Spleen (tissue), 11 donors: ENCODE measurements around the gene GLIS1. TPM values are rescaled to one million over a fixed set of nuclear protein-coding genes. Genes with fewer than 3 reads are reported as not detected.

ENCODE experiments used
- DNase-seq: peaks from one replicate; pipeline ENCODE4 v3.0.0-alpha.2; 2020
- H3K27ac ChIP-seq, 8 donors: fragments of 200-600 bp; sonication (generic) in 7 of 8; 1 replicate in 4 of 8; 2 replicates in 4 of 8; pipeline versions ENCODE4 v1.5.0 to v1.8.0; 2016 to 2021; ENCODE audit warnings: inconsistent platforms in 4 of 8, mild to moderate bottlenecking in 4 of 8, moderate library complexity in 1 of 8
- H3K27me3 ChIP-seq, 7 donors: fragments of 200-600 bp; sonication (generic) in 6 of 7; replicated peaks in 1 of 7; 1 replicate in 4 of 7; 2 replicates in 3 of 7; pipeline versions ENCODE4 v1.5.0 to v1.8.0; 2016 to 2021; ENCODE audit warnings: inconsistent platforms in 3 of 7, mild to moderate bottlenecking in 1 of 7
- H3K36me3 ChIP-seq, 6 donors: fragments of 200-600 bp; sonication (generic) in 5 of 6; 1 replicate in 4 of 6; 2 replicates in 2 of 6; pipeline versions ENCODE4 v1.5.0 to v1.8.0; 2016 to 2021; ENCODE audit warnings: inconsistent platforms in 2 of 6
- H3K4me1 ChIP-seq, 6 donors: fragments of 200-600 bp; sonication (generic) in 5 of 6; 1 replicate in 3 of 6; 2 replicates in 3 of 6; pipeline versions ENCODE4 v1.5.0 to v1.8.0; 2016 to 2021; ENCODE audit warnings: inconsistent platforms in 3 of 6
- H3K4me3 ChIP-seq, 8 donors: fragments of 200-600 bp; sonication (generic) in 7 of 8; 1 replicate in 4 of 8; 2 replicates in 4 of 8; pipeline versions ENCODE4 v1.5.0 to v1.8.0; 2016 to 2021; ENCODE audit warnings: inconsistent platforms in 4 of 8, mild to moderate bottlenecking in 4 of 8, moderate library complexity in 2 of 8
- H3K9me3 ChIP-seq, 8 donors: fragments of 200-600 bp; sonication (generic) in 7 of 8; 1 replicate in 4 of 8; 2 replicates in 4 of 8; pipeline versions ENCODE4 v1.5.0 to v1.8.0; 2016 to 2021; ENCODE audit warnings: inconsistent platforms in 4 of 8
- POLR2A ChIP-seq, 3 donors: fragments of 450-650 bp; IDR thresholded peaks; one replicate each; pipeline ENCODE4 v1.5.1; 2017; ENCODE audit warnings: antibody characterized with exemption in 3 of 3, mild to moderate bottlenecking in 1 of 3
- POLR2AphosphoS5 ChIP-seq, 3 donors: sonication (generic); formaldehyde crosslinking; IDR thresholded peaks; one replicate each; pipeline ENCODE4 v1.5.1; 2017; ENCODE audit warnings: antibody characterized with exemption in 3 of 3
- WGBS, 5 donors: extraction: QIAGEN DNeasy Blood & Tissue Kit in 3 of 5; methylation state at CpG; one replicate each; pipeline versions ENCODE4 v1.1.5 to v1.1.7; 2013 to 2018; 5-methylcytosine and 5-hydroxymethylcytosine counted together
- intact Hi-C: fragments of 100-400 bp; cut with DNase I; formaldehyde crosslinking; loops from one replicate; pipeline ENCODE4 v1.15.0; 2023; ENCODE audit warnings: low total_unique reads
- polyA plus RNA-seq, 3 donors: library from polyadenylated mRNA; stranded (reverse); fragments of 200-250 nt; gene quantifications; one replicate each; pipeline ENCODE4 v1.2.1, GENCODE V29; 2013
- total RNA-seq, 7 donors: library from RNA; depleted of rRNA in 3 of 7; stranded (reverse); fragments of >200 nt in 3 of 7; fragmentation: NEBNext Ultra II Directional in 4 of 7; extraction: Animal tissue kit (Norgen Biotek cat#: 25700) in 4 of 7; gene quantifications; one replicate each; pipeline versions ENCODE4 v1.1.0 to v1.2.1, GENCODE V29; 2016 to 2021
- TF ChIP-seq, protein P1 (sequence below), 11 experiments: fragments of 200-600 bp in 7 of 11; fragments of 450-650 bp in 4 of 11; sonication (generic) in 4 of 11; IDR thresholded peaks in 8 of 11; conservative IDR thresholded peaks in 3 of 11; 1 replicate in 7 of 11; 2 replicates in 4 of 11; pipeline versions ENCODE4 v1.4.0 to v1.8.0; 2016 to 2021; ENCODE audit warnings: antibody characterized with exemption in 11 of 11, inconsistent platforms in 4 of 11, mild to moderate bottlenecking in 1 of 11
- donor health status: healthy with polysubstance abuse.
- donor health status: DM: no; HTN: no; CAD: no; lungs with moderate emphysema.
- donor health status: DM: no; HTN: no; CAD: no.
- donor health status: Bipolar disorder and iron deficiency.
- donor health status: healthy.
- donor health status: DM: no; HTN: no; CAD: no.
- donor health status: DM: yes; HTN: yes; CAD: no.

The GLIS1 gene
- total and polyA plus RNA-seq, 10 donors, result 0.04 to 0.39 (median 0.26) TPM; not detected in 5

- peaks cover 0 to 31% (median 0%) of the 10 kb centered on the region in 6 donors for H3K4me1 ChIP-seq
- H3K4me3 ChIP-seq, result no peak overlapping the region
- 89 to 92% (median 91%) methylated on average over 3 of the region's 3 CpGs for WGBS, 5 donors
- TF ChIP-seq POLR2A (IDR thresholded peaks at IDR 0.05) (no peak), POLR2AphosphoS5 (IDR thresholded peaks at IDR 0.05) (no peak)
- TF ChIP-seq, protein P1, sequence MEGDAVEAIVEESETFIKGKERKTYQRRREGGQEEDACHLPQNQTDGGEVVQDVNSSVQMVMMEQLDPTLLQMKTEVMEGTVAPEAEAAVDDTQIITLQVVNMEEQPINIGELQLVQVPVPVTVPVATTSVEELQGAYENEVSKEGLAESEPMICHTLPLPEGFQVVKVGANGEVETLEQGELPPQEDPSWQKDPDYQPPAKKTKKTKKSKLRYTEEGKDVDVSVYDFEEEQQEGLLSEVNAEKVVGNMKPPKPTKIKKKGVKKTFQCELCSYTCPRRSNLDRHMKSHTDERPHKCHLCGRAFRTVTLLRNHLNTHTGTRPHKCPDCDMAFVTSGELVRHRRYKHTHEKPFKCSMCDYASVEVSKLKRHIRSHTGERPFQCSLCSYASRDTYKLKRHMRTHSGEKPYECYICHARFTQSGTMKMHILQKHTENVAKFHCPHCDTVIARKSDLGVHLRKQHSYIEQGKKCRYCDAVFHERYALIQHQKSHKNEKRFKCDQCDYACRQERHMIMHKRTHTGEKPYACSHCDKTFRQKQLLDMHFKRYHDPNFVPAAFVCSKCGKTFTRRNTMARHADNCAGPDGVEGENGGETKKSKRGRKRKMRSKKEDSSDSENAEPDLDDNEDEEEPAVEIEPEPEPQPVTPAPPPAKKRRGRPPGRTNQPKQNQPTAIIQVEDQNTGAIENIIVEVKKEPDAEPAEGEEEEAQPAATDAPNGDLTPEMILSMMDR (IDR thresholded peaks at IDR 0.05 in 8 of 11, conservative IDR thresholded peaks at IDR 0.05 in 3 of 11), result no peak
- no peak for DNase-seq
- H3K9me3 ChIP-seq, result no peaks in the 10 kb centered on the region
- intact Hi-C loops, result no loop called here
- no peaks in the 10 kb centered on the region for H3K36me3 ChIP-seq
- H3K27ac ChIP-seq, result no peak overlapping the region
- no peaks in the 10 kb centered on the region for H3K27me3 ChIP-seq
Observed at GRCh38 chr1:53578358-53578757, 160.6 kb downstream of the GLIS1 start.

DNA sequence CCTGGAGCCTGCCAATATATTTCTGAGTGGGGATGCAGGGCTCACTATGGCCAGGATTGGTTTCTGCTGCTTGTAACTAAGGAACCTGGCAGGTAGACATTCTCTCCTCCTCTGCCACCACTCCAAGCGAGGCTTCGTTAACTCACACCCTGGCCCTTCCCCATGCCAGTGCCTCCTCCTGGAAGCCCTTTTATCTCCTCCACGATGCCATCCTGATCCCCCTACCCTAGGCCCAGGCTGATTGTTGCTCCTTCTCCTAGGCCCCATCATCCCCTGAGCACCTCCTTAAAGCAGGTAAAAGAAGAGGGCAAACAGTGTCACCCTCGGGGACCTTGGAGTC, 161.2 kb downstream of the GLIS1 start:
- DNase-seq, result peak; percentile 47
- H3K4me1 ChIP-seq, result peaks cover 0 to 25% (median 0%) of the 10 kb centered on the region in 6 donors
- H3K27me3 ChIP-seq, result no peaks in the 10 kb centered on the region
- no peaks in the 10 kb centered on the region for H3K9me3 ChIP-seq
- intact Hi-C loops, result no loop called here
- H3K27ac ChIP-seq, result no peak overlapping the region
- H3K36me3 ChIP-seq, result no peaks in the 10 kb centered on the region
- H3K4me3 ChIP-seq, result no peak overlapping the region
- TF ChIP-seq POLR2AphosphoS5 (IDR thresholded peaks at IDR 0.05), result no peak
- TF ChIP-seq, protein P1 (IDR thresholded peaks at IDR 0.05 in 8 of 11, conservative IDR thresholded peaks at IDR 0.05 in 3 of 11), result no peak
- no peak for TF ChIP-seq POLR2A (IDR thresholded peaks at IDR 0.05)
- whole genome bisulfite sequencing, 5 donors, result 90 to 95% (median 92%) methylated on average over 4 of the region's 4 CpGs

DNA sequence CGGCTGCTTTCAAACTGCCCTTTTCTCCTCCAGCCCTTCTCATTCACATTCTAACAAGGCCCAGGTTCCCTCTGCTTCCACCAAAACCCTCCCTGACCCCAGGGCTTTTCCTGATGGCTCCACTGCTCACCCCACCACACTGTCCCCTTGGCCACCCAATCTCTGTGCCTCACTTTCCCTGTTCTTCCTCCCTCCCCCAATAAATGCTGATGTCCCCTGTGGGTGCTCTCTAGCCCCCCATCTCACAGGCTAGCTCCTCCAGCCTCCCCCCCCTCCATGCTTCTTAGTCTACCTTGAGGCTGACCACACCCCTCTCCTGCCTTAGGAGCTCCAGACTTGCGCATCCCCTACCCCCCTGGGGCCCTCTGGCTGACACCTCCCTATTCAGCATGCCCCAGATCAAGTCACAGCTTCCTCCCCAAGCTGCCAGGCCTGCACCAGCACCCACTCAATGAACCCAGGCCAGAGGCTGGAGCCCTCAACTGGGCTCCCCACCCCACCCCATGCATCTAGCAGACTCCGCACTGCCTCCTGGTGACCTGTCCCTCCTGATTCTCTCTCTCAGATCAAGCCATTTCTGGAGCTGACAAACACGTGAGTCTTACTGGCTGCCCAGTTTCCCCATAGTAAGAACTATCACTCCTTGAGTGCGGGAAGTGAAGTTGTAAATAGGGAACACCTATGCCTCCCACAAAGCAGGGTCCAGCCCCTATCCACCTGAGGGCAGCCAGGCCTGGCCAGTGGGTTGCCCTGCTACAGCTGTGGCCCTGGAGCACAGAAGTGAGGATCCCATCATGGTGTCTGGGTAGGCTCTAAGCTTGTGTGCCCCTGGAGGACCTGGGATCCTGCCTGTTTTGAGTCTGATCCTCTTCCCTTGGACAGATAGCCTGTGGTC, 161.9 kb downstream of the GLIS1 start:
- no peak overlapping the region for H3K4me3 ChIP-seq
- no peaks in the 10 kb centered on the region for H3K27me3 ChIP-seq
- no peak overlapping the region for H3K27ac ChIP-seq
- intact Hi-C loops, result no loop called here
- peaks cover 0 to 19% (median 0%) of the 10 kb centered on the region in 6 donors for H3K4me1 ChIP-seq
- 84 to 93% (median 90%) methylated on average over 5 of the region's 5 CpGs for WGBS, 5 donors
- peak; percentile 59 for DNase-seq
- no peak for TF ChIP-seq POLR2A (IDR thresholded peaks at IDR 0.05)
- TF ChIP-seq, protein P1 (IDR thresholded peaks at IDR 0.05 in 8 of 11, conservative IDR thresholded peaks at IDR 0.05 in 3 of 11), result no peak
- no peak for TF ChIP-seq POLR2AphosphoS5 (IDR thresholded peaks at IDR 0.05)
- no peaks in the 10 kb centered on the region for H3K9me3 ChIP-seq
- no peaks in the 10 kb centered on the region for H3K36me3 ChIP-seq

GRCh38 chr1:53576381-53576801, 162.6 kb downstream of the GLIS1 start:
- DNase-seq, result peak; percentile 47
- Histone ChIP-seq H3K27ac (no peak overlapping the region), H3K36me3 (no peaks in the 10 kb centered on the region), H3K27me3 (no peaks in the 10 kb centered on the region), H3K4me3 (no peak overlapping the region), H3K9me3 (no peaks in the 10 kb centered on the region), H3K4me1 (peaks cover 0 to 13% (median 0%) of the 10 kb centered on the region in 6 donors)
- 79 to 92% (median 89%) methylated on average over 6 of the region's 6 CpGs for WGBS, 5 donors
- intact Hi-C loops, result no loop called here
- TF ChIP-seq POLR2A (IDR thresholded peaks at IDR 0.05) (no peak), POLR2AphosphoS5 (IDR thresholded peaks at IDR 0.05) (no peak)
- TF ChIP-seq, protein P1 (IDR thresholded peaks at IDR 0.05 in 8 of 11, conservative IDR thresholded peaks at IDR 0.05 in 3 of 11), result no peak
